ENCODE results near the gene ARHGEF40. TPM values are rescaled to one million over a fixed set of nuclear protein-coding genes. Genes with fewer than 3 reads are reported as not detected.

The ARHGEF40 gene
- total RNA-seq: 4.5 and 6.0 TPM in 2 replicates

GRCh38 chr14:21070083-21070609, at the start of gene ARHGEF40:
ARHGEF40 (plus strand) TSS chr14:21070304; CDS start chr14:21070397, 93 bp downstream.

GRCh38 chr14:21024585-21025370, 45.3 kb upstream of the ARHGEF40 start, which contains the start of gene NDRG2:
NDRG2 (minus strand) TSS chr14:21025061; CDS start chr14:21023315, 1,746 bp downstream.

GRCh38 chr14:21029917-21030316, 40.2 kb upstream of the ARHGEF40 start, which contains the start of gene TPPP2:
TPPP2 (plus strand) TSS chr14:21030217; CDS start chr14:21030582, 365 bp downstream.

GRCh38 chr14:21034707-21035106, 35.4 kb upstream of the ARHGEF40 start, which contains the start of gene RNASE13:
RNASE13 (minus strand) TSS chr14:21034807; CDS start chr14:21034288, 519 bp downstream.

GRCh38 chr14:21041676-21042433, 28.2 kb upstream of the ARHGEF40 start, which contains the start of gene RNASE7:
RNASE7 (plus strand) TSS chr14:21042362; CDS start chr14:21042993, 631 bp downstream.

GRCh38 chr14:21057803-21058675, 12.1 kb upstream of the ARHGEF40 start, which contains the start of gene RNASE8:
RNASE8 (plus strand) TSS chr14:21057822; CDS start chr14:21057893, 71 bp downstream.

GRCh38 chr14:21098076-21098891, 28.2 kb downstream of the ARHGEF40 start, which contains the start of gene ZNF219:
ZNF219 (minus strand) TSS chr14:21098655; CDS start chr14:21093591, 5,064 bp downstream.

GRCh38 chr14:21100931-21101330, 30.8 kb downstream of the ARHGEF40 start, which contains the start of gene TMEM253:
TMEM253 (plus strand) TSS chr14:21101066; CDS start chr14:21101344, 278 bp downstream.

Other genes with a start within 250 kb of the ARHGEF40 start
- not detected in 2 replicates for gene RNASE3, start 178.9 kb upstream of the ARHGEF40 start, total RNA-seq
- gene RNASE2, start 114.8 kb upstream of the ARHGEF40 start, total RNA-seq: not detected in 2 replicates
- gene METTL17, start 80.3 kb upstream of the ARHGEF40 start, total RNA-seq: 52.3 TPM in 2 replicates
- gene SLC39A2, start 71.0 kb upstream of the ARHGEF40 start, total RNA-seq: not detected in 2 replicates
- 0.69 TPM in 1 of 2 replicates, not detected in the other for gene NDRG2, start 45.2 kb upstream of the ARHGEF40 start, total RNA-seq
- not detected in 2 replicates for gene TPPP2, start 40.1 kb upstream of the ARHGEF40 start, total RNA-seq
- gene RNASE13, start 35.5 kb upstream of the ARHGEF40 start, total RNA-seq: not detected in 2 replicates
- not detected in 2 replicates for gene RNASE7, start 27.9 kb upstream of the ARHGEF40 start, total RNA-seq
- gene RNASE8, start 12.5 kb upstream of the ARHGEF40 start, total RNA-seq: not detected in 2 replicates
- gene ZNF219, start 28.4 kb downstream of the ARHGEF40 start, total RNA-seq: 7.1 and 14.8 TPM in 2 replicates
- not detected in 2 replicates for gene TMEM253, start 30.8 kb downstream of the ARHGEF40 start, total RNA-seq
- not detected in 2 replicates for gene OR5AU1, start 85.8 kb downstream of the ARHGEF40 start, total RNA-seq
- gene HNRNPC, start 199.1 kb downstream of the ARHGEF40 start, total RNA-seq: 903 and 941 TPM in 2 replicates
- gene RPGRIP1, start 209.8 kb downstream of the ARHGEF40 start, total RNA-seq: 0.05 TPM in 1 of 2 replicates, not detected in the other

Data from mammary microvascular endothelial cell (primary cell).